ENCODE results near the gene SGCA. TPM values are rescaled to one million over a fixed set of nuclear protein-coding genes. Genes with fewer than 3 reads are reported as not detected.

The SGCA gene
- polyA plus RNA-seq, 1 donor, result 0.80 TPM

DNA sequence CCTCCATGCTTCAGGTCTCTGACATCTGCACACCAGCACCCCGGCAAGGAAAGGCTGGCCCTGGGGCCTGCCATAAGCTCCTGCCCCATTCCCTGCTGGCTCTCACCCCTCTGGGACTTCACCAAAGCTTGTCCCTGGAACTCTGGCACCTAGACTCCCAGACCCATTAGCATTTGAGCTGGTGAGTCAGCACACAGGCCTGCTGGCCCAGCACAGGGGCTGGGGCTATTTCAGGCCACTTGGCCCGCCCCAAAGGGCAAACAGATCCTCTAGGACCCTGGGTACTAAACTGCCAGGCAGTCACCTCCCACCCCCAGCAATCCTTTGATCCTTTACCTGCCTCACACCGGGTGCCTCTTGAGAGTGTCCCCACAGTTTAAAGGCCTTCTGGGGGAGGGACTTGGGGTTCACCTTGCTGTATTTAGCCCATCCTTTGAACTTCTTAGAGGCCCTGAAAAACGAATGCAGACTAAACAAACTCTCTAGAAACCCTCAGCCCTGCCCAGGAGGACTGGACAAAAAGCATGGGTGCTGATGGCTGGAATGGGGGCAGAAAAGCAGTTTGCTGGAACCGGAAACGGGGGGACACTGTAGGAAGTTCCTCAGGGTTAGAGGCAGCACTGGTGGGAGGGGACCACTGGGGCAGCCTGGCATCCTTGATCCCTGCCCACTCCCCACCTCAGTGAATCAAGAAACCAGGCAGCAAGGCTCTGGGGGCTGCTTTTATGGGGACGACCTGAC, 32.6 kb upstream of the SGCA start:
- no peak for DNase-seq

GRCh38 chr17:50133769-50134099, 32.1 kb upstream of the SGCA start:
- DNase-seq, result no peak

GRCh38 chr17:50134206-50135110, 31.3 kb upstream of the SGCA start:
- DNase-seq, result no peak

- DNase-seq, result no peak
These were observed 30.3 kb upstream of the SGCA start for GRCh38 chr17:50135316-50136095.

DNA sequence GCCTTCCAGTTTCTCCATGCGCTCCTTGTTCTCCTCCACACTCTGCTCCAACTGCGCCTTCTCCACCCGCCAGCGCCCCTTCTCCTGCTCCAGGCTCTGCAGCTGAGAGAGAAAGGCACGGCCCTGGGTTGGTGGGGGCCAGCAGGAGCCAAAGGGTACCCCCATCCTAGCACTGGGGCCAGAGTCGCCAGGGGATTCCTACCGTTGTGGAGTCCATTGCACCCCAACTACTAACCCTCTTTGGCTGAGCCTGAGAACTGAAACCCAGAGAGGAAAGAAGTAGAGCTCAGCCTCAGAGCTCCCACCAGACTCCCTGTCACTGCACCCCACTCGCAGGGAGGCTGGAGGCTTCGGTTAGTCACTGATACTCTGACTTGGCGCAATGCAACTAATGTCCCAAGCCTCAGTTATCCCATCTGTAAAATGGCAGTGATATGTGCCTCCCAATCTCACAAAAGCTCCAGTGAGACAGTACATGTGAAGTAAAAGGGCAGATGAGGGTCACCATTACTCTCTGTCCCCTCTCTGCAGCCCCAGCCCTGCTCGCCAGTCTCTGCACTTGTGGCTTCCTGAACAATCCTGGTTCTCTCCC, 29.6 kb upstream of the SGCA start:
- DNase-seq, result no peak

DNA sequence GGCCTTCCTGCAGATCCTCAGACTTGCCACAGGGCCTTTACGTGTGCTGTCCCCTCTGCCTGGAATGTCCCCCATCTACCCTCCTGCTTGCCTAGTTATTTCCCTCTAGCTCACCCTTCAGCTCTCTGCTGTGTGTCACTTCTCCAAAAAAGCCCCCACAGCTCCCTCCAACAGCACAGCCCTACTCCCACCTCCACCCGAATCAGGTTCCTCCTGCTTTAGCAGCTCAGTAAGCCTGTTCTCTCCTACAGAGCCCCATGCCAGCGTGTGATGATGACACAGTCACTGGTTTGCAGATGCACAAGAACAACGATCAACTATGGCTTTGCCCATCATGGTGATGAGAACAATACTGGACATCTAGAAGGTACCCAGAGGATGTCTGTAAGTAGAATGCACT, 28.8 kb upstream of the SGCA start:
- DNase-seq, result no peak

DNA sequence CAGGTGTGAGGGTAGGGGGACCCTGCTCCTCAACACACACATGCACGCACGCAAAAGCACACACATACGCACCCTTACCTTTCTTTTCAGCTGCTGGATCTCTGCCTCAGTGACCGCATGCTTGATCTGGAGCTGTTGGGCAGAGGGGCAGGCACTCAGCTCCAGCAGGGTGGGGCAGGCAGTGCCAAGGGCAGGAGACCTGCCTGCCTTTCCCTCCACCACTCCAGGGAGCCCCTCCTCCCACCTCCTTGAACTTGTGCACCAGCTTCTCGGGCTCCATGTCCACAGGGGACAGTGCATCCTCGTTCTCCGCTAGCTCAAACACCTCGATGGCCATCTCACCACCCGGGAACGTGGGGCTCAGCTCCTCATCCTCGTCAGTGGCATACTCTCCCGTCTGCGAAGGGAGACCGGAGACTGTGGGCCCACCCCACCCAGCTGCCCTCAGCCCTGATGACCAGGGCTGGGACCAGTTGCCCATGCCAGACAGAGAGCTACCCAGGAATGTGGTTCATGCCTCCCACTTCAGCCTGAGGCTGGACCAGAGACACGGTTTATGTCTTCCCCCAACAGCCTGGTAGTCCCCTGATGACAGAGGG, 26.5 kb upstream of the SGCA start:
- DNase-seq, result no peak

GRCh38 chr17:50139950-50140885, 25.6 kb upstream of the SGCA start:
- no peak for DNase-seq

DNA sequence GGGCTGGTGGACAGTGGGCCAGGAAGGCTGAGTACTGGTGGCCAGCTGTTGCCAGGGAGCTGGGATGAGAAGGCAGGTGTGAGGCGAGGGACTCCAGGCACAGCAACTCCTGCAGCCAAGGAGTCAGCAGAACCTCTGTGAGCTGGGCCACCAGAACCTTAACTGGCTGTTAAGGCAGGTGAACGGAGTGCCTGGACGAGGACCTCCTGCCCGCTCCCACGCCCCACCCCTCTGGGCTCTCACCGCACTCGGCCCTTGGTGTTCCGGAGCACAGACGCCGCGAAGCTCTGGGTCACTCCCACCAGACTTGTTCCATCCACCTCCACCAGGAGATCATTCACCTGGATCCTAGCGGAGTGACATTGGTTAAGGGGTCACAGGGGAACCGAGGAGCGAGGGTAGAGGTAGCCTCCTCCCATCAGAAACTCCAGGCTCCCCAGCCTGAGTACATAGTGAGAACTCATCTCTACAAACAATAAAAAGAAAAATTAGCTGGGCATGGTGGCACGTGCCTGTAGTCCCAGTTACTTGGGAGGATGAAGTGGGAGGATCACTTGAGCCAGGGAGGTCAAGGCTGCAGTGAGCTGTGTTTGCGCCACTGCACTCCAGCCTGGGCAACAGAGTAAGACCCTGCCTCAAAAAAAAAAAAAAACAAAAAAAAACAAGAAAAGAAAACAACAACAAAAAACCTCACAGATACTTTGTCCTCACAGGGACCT, 24.6 kb upstream of the SGCA start:
- DNase-seq, result no peak

DNA sequence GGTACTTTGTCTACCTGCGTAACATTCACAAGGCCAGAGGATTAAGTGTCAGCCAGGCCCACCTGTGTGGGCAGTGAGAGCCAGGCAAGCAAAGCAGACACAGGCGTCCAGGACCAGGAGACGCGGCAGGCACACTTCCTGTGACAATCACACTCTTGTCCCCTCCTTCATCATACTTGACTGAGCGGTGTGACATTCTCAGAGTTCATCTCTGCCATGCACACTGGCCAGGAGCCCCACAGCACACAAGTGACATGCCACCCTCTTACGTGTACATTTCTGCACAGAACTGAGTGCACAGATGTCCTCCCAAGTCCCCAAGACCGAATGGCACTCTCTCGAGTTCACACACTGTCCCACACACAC, 24.1 kb upstream of the SGCA start:
- DNase-seq, result no peak

- no peak for DNase-seq
These were observed 22.2 kb upstream of the SGCA start for GRCh38 chr17:50143461-50144176.

GRCh38 chr17:50144355-50144754, 21.4 kb upstream of the SGCA start:
- DNase-seq, result no peak

DNA sequence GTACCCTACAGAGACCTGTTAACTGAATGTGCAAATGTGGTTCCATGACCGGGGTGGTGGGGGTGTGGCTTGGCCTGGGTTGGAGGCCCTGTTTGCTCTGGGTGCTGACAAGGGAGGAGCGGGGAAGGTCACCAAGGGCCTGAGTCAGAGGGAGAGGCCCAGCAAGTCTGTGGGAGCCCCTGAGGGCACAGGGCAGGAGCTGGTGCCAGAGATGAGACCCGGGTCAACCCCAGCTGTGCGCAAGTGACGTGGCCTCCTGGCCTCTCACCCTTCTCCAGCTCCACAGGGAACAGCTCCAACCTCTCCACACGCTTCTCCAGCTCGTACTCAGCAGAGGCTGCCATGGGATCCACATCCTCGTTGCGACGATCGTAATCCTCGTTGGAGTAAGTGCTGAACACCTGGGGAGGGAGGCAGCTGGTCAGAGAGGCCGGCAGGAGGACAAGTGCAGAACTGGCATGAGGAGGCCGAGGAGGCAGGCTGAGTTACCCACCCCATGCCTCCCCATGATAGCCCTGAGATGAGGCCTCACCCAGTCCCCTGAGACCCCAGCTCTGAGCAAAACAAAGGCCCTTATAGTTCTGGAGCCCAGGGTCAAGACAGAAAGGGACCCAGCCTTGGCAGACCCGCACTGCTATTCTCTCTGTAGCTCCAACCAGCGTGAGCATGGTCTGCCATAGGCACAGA, 20.8 kb upstream of the SGCA start:
- no peak for DNase-seq

DNA sequence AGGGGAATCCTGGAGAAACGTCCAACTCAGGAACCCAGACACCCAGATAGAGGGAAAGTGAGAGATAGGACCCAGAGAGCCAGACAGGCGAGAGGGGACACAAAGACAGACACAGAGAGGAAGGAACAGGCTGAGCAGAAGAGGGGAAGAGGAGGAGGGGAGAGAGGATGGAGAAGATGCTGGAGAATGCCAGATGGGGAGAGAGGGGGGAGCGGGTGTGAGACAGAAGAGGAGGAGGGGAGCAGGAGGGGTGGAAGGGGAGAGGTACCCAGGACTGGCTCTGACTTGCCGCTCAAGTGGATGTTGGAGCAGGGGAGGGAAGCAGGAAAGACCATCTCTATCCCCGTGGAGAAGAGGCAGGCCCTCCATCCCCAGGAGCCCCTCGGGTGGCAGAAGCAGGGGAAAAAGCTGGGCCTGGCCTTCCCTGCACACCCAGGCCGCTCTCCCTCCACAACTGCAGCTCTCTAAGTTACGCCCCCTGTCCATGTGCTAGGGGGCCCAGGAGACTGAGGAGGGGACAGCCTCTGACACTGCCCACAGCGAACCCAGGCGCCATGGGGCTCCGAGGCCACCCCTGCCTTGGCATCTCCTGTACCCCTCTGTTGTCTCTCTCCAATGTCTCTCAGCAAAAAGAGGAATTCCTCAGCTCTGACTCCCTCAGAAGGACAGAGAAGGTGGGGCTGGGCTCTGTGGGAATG, 20.1 kb upstream of the SGCA start:
- DNase-seq, result no peak

- no peak for DNase-seq
These were observed 19.4 kb upstream of the SGCA start for GRCh38 chr17:50146230-50146926.

DNA sequence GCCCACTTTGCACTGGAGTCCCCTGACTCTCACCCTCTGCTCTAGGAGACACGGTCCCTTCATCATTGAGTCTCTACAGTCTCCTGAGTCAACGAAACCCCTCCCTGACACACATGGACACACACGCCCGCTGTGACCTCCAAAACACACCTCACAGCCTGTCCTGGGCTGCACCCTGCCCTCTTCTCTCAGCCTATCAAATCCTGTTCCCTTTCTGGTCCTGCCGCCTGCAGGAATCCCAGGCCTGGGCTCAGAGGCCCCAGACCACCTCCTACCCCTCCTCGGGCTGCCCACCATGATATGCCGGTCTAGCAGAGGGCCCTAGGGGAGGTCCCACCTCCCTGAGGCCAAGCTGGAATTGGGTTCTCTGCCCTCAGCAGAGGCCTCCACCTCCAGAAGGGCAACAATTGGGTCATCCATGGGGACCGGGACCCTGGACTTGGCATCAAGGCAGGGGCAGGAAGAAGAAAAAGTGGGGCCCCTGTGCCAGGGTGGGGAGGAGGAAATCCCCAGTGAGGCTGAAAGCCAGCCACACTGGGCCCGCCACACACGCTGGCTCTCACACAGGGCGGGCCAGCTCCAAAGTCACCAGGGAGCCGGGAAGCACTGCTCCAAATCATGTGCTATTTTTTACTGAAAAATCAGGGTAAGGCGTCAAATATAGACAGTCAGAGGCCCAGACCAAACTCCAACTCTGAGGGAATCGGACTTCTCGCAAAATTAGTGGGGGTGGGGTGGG, 18.7 kb upstream of the SGCA start:
- DNase-seq, result no peak

DNA sequence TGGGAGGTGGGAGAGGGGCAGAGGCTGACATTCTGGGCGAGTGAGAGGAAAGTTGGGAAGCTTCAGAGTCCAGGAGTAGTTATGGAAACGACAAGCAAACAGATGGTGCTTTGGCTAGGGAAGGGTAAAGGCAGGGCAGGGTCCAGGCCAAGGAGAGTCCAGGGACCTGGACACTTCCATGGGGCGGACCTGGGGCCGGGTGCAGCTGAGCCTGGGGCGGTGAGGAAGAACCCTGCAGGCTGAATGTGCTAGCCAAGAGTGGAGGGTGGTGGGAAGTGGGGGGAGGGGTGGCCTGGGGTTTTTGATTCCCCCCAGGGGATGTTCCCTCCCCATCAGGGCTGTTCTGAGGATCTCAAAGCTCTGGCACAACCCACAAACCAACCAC, 18.0 kb upstream of the SGCA start:
- no peak for DNase-seq
